ENCODE measurements around the gene CCDC195. TPM values are rescaled to one million over a fixed set of nuclear protein-coding genes. Genes with fewer than 3 reads are reported as not detected.

The CCDC195 gene
- total RNA-seq, 2 donors from 2014 or later, result not detected

Other genes starting within 250 kb of the CCDC195 start
- gene CUL3, start 131.0 kb downstream of the CCDC195 start, total RNA-seq, result 10 to 100 TPM; 67.1 to 84.1 TPM